ENCODE data around the gene RAPGEF1. TPM values are rescaled to one million over a fixed set of nuclear protein-coding genes. Genes with fewer than 3 reads are reported as not detected.

RAPGEF1 gene
- total and polyA plus RNA-seq, 2 of the 13 experiments (the other 11 are each of a cell fraction or from before 2014, with no cell fraction given) = 21.2 to 38.9 TPM

- TF ChIP-seq DNMT1 (CRISPR knock-in tag; IDR thresholded peaks at IDR 0.05) (no peak), SNAPC4 (CRISPR knock-in tag; IDR thresholded peaks at IDR 0.05) (no peak), ZNF431 (CRISPR knock-in tag; IDR thresholded peaks at IDR 0.05; ENCODE audit: borderline replicate concordance, low read depth) (no peak), ZNF691 (CRISPR knock-in tag; IDR thresholded peaks at IDR 0.05; ENCODE audit: borderline replicate concordance, low read depth) (no peak), ZNF552 (CRISPR knock-in tag; IDR thresholded peaks at IDR 0.05; ENCODE audit: borderline replicate concordance) (no peak), REST (IDR thresholded peaks at IDR 0.05; ENCODE audit: borderline replicate concordance in 1 of 2, low read depth in 1 of 2, low read length in 2 of 2) (no peak), CEBPZ (IDR thresholded peaks at IDR 0.05; ENCODE audit: low read length) (no peak), MXI1 (IDR thresholded peaks at IDR 0.05; ENCODE audit: borderline replicate concordance, low read depth, low read length) (no peak), ZNF333 (CRISPR knock-in tag; IDR thresholded peaks at IDR 0.05; ENCODE audit: borderline replicate concordance) (no peak), KAT7 (CRISPR knock-in tag; IDR thresholded peaks at IDR 0.05; ENCODE audit: borderline replicate concordance) (no peak), ZNF232 (CRISPR knock-in tag; IDR thresholded peaks at IDR 0.05; ENCODE audit: borderline replicate concordance) (no peak), BHLHE40 (IDR thresholded peaks at IDR 0.05; ENCODE audit: low read length) (no peak), GMEB1 (CRISPR knock-in tag; IDR thresholded peaks at IDR 0.05; ENCODE audit: borderline replicate concordance) (no peak), HNRNPH1 (optimal IDR thresholded peaks at IDR 0.05; ENCODE audit: low read depth, low read length) (no peak)
Observed at GRCh38 chr9:131762356-131762932, 22.6 kb upstream of the RAPGEF1 start (continued).
